ENCODE measurements around the gene LCN2. TPM values are rescaled to one million over a fixed set of nuclear protein-coding genes. Genes with fewer than 3 reads are reported as not detected.

Gene LCN2
- total RNA-seq, 1 donor, result not detected

GRCh38 chr9:128124451-128124850 lies 24.8 kb upstream of the LCN2 start:
- TF ChIP-seq CTCF (IDR thresholded peaks at IDR 0.05; ENCODE audit: insufficient read depth, low read depth, low read length), result no peak
- no peak overlapping the region for H3K4me3 ChIP-seq (ENCODE audit: low read depth, low read length)
- no peak for DNase-seq (ENCODE audit: low read depth)

GRCh38 chr9:128124873-128125579 lies 24.2 kb upstream of the LCN2 start:
- DNase-seq (ENCODE audit: low read depth), result peak; percentile 69
- no peak overlapping the region for H3K4me3 ChIP-seq (ENCODE audit: low read depth, low read length)

GRCh38 chr9:128125580-128126354 lies 23.5 kb upstream of the LCN2 start:
- no peak for TF ChIP-seq CTCF (IDR thresholded peaks at IDR 0.05; ENCODE audit: insufficient read depth, low read depth, low read length)
- no peak overlapping the region for H3K4me3 ChIP-seq (ENCODE audit: low read depth, low read length)
- DNase-seq (ENCODE audit: low read depth), result no peak

More at GRCh38 chr9:128124873-128125579, 24.2 kb upstream of the LCN2 start:
- TF ChIP-seq CTCF (IDR thresholded peaks at IDR 0.05; ENCODE audit: insufficient read depth, low read depth, low read length), result peak; percentile 73

GRCh38 chr9:128127568-128127989 lies 21.7 kb upstream of the LCN2 start, which contains the start of gene PTGES2:
TSS of gene PTGES2 (minus strand) at chr9:128127729. CDS start at chr9:128127717, 12 bp downstream.
- peak; percentile 84 for DNase-seq (ENCODE audit: low read depth)
- TF ChIP-seq CTCF (IDR thresholded peaks at IDR 0.05; ENCODE audit: insufficient read depth, low read depth, low read length), result no peak
- peak within 1 kb of the TSS; percentile 96 for H3K4me3 ChIP-seq (ENCODE audit: low read depth, low read length)

GRCh38 chr9:128127990-128128835 lies 21.0 kb upstream of the LCN2 start:
- peak overlapping the region; percentile 96 for H3K4me3 ChIP-seq (ENCODE audit: low read depth, low read length)
- peak; percentile 91 for DNase-seq (ENCODE audit: low read depth)
- no peak for TF ChIP-seq CTCF (IDR thresholded peaks at IDR 0.05; ENCODE audit: insufficient read depth, low read depth, low read length)

- no peak for DNase-seq (ENCODE audit: low read depth)
- TF ChIP-seq CTCF (IDR thresholded peaks at IDR 0.05; ENCODE audit: insufficient read depth, low read depth, low read length), result no peak
- peak overlapping the region; percentile 96 for H3K4me3 ChIP-seq (ENCODE audit: low read depth, low read length)
These were observed 20.2 kb upstream of the LCN2 start for GRCh38 chr9:128128836-128129590.

All from fibroblast of villous mesenchyme (primary cell).